Esophagus squamous epithelium (tissue), 5 donors: ENCODE measurements around the gene VPS26B. TPM values are rescaled to one million over a fixed set of nuclear protein-coding genes. Genes with fewer than 3 reads are reported as not detected.
"Not testable (repeated sequence)": the region's sequence is repeated elsewhere in the genome, so short reads cannot be mapped to it uniquely, and the experiment has no call there.

ENCODE experiments used
- DNase-seq: peaks from one replicate; lab custom pipeline; 2025; lab: John Stamatoyannopoulos, UW
- H3K27ac ChIP-seq, 4 donors: fragments of 200-600 bp; sonication (generic); one replicate each; pipeline ENCODE4 v1.5.1; 2016 to 2019; ENCODE audit warnings: mild to moderate bottlenecking in 1 of 4
- H3K27me3 ChIP-seq, 4 donors: fragments of 200-600 bp; sonication (generic); 1 replicate in 3 of 4; 2 replicates in 1 of 4; pipeline versions ENCODE4 v1.5.1 to v1.6.0; 2017 to 2021; ENCODE audit warnings: antibody characterized with exemption in 1 of 4
- H3K36me3 ChIP-seq, 3 donors: fragments of 200-600 bp; sonication (generic); one replicate each; pipeline ENCODE4 v1.5.1; 2016 to 2019
- H3K4me1 ChIP-seq, 3 donors: fragments of 200-600 bp; sonication (generic); one replicate each; pipeline ENCODE4 v1.5.1; 2017 to 2019
- H3K4me3 ChIP-seq, 4 donors: fragments of 200-600 bp; sonication (generic); 1 replicate in 3 of 4; 2 replicates in 1 of 4; pipeline ENCODE4 v1.5.1; 2016 to 2019; ENCODE audit warnings: mild to moderate bottlenecking in 2 of 4, moderate library complexity in 1 of 4
- H3K9me3 ChIP-seq, 3 donors: fragments of 200-600 bp; sonication (generic); one replicate each; pipeline ENCODE4 v1.5.1; 2016 to 2019
- POLR2A ChIP-seq, 4 donors: fragments of 450-650 bp; IDR thresholded peaks; one replicate each; pipeline ENCODE4 v1.6.1; 2017; ENCODE audit warnings: antibody characterized with exemption in 4 of 4, mild to moderate bottlenecking in 4 of 4, moderate library complexity in 3 of 4
- WGBS, 2 donors: methylation state at CpG; one replicate each; pipeline ENCODE4 v1.1.5; 2018; 5-methylcytosine and 5-hydroxymethylcytosine counted together
- intact Hi-C: fragments of 100-400 bp; cut with DNase I; formaldehyde crosslinking; loops from one replicate; pipeline ENCODE4 v1.15.0; 2022
- total RNA-seq, 4 donors: library from RNA; depleted of rRNA; stranded (reverse); fragments of >200 nt; gene quantifications; one replicate each; pipeline ENCODE4 v1.1.0, GENCODE V29; 2016
- TF ChIP-seq, protein P1 (sequence below), 6 experiments: fragments of 450-650 bp in 4 of 6; fragments of 200-600 bp in 2 of 6; sonication (generic) in 2 of 6; IDR thresholded peaks; one replicate each; pipeline ENCODE4 v1.5.1; 2016 to 2019; ENCODE audit warnings: antibody characterized with exemption in 6 of 6, mild to moderate bottlenecking in 4 of 6, moderate library complexity in 4 of 6
- donor health status: DM: yes; HTN: yes; CAD: no.

The VPS26B gene
- total RNA-seq, 4 donors from 2014 or later, result 25.2 to 30.7 (median 25.9) TPM

DNA sequence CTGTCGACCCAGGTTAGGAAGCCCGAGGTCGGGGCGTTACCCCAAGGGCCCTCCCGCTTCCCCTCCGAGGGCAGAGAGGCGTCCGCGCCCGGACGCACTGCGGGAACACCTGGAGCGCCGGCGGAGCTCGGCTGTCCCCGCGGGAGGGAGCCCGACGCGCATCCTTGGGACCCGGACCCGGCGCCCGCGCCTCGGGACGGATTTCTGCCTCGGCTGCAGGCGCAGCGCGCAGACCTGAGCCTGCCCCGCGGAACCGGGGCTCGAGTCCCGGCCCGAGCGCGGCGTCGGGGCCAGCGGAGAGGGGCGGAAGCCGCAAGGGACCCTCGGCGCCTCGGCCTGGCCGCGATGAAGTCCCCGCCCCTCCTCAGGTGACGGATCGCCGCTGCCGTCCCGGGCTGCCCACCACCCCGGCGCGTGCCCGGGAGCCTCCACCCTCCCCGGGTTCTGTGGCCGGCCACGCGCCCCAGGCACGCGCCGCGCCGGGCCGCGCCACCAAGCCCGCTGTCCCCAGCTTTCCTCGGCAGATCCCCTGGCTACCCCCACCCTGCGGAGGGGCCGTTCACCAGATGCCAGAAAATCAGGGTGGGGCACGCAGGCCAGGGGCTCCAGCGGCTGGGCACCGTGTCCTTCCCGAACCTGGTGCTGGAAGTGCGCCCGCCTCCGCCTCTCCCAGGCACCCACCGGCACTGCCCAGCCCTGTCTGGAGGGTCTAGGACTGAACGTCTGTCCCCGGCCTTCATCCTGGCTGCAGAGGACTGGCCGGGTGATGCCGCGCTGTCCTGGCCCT is 52.1 kb downstream of the VPS26B start:
- TF ChIP-seq, protein P1, sequence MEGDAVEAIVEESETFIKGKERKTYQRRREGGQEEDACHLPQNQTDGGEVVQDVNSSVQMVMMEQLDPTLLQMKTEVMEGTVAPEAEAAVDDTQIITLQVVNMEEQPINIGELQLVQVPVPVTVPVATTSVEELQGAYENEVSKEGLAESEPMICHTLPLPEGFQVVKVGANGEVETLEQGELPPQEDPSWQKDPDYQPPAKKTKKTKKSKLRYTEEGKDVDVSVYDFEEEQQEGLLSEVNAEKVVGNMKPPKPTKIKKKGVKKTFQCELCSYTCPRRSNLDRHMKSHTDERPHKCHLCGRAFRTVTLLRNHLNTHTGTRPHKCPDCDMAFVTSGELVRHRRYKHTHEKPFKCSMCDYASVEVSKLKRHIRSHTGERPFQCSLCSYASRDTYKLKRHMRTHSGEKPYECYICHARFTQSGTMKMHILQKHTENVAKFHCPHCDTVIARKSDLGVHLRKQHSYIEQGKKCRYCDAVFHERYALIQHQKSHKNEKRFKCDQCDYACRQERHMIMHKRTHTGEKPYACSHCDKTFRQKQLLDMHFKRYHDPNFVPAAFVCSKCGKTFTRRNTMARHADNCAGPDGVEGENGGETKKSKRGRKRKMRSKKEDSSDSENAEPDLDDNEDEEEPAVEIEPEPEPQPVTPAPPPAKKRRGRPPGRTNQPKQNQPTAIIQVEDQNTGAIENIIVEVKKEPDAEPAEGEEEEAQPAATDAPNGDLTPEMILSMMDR (IDR thresholded peaks at IDR 0.05), result no peak
- TF ChIP-seq POLR2A (IDR thresholded peaks at IDR 0.05), result no peak
- Histone ChIP-seq H3K4me3 (peak overlapping the region; percentile 18 to 64 (median 41)), H3K27ac (no peak overlapping the region), H3K9me3 (peaks cover 0 to 4% (median 0%) of the 10 kb centered on the region in 3 donors), H3K4me1 (peaks cover 14 to 23% (median 16%) of the 10 kb centered on the region in 3 donors), H3K36me3 (no peaks in the 10 kb centered on the region), H3K27me3 (peaks cover 4 to 92% (median 19%) of the 10 kb centered on the region in 4 donors)
- DNase-seq, result no peak
- 0% methylated on average over 1 of the region's 88 CpGs; no CpG with 5 or more reads in 1 of the 2 donors for WGBS, 2 donors
- intact Hi-C loops, result no loop called here

DNA sequence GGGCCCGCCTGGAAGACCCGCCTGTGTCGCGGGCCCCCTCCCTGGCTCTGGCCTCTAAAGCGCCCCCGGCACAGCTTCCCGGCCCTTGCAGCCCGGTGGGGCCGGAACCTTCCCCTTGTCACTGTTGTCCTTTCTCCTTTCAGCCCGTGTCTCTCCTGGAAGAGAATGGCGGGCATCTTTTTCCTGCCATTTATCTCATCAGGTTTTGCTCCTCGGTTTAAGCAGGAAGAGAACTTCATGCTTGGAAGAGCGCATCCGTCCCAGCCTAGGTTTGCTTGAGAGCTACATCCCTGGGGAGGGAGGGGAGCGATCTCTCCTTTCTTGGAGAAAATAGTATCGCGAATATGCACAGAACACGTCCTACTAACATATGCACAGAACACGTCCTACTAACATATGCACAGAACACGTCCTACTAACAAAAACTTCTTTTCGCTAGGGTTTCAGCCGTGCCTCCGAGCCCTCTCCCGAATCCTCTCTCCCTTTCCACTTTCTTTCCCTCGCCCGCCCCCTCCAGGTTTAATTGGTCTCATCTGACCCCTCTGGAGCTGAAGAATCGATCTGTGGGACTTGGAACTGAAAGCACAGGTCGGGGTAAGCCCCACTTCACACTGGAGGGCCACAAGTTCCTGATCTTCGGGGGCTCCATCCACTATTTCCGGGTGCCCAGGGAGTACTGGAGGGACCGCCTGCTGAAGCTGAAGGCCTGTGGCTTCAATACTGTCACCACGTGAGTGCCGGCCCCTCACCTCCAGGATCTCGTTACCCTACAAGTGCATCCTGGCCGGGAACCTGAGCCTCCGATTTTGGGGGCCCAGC is 52.9 kb downstream of the VPS26B start:
- no peak for TF ChIP-seq POLR2A (IDR thresholded peaks at IDR 0.05)
- TF ChIP-seq, protein P1 (IDR thresholded peaks at IDR 0.05), result no peak
- H3K4me3 ChIP-seq, result peak overlapping the region in 2 of 4 donors; percentile 47 to 64
- H3K9me3 ChIP-seq, result peaks cover 0 to 4% (median 0%) of the 10 kb centered on the region in 3 donors
- H3K27ac ChIP-seq, result no peak overlapping the region
- WGBS, 2 donors, result 30 to 45% methylated on average over 15 to 32 of the region's 36 CpGs
- no peaks in the 10 kb centered on the region for H3K36me3 ChIP-seq
- no peak for DNase-seq
- H3K4me1 ChIP-seq, result peaks cover 14 to 24% (median 16%) of the 10 kb centered on the region in 3 donors
- H3K27me3 ChIP-seq, result peaks cover 4 to 88% (median 19%) of the 10 kb centered on the region in 4 donors
- intact Hi-C loops, result no loop called here

DNA sequence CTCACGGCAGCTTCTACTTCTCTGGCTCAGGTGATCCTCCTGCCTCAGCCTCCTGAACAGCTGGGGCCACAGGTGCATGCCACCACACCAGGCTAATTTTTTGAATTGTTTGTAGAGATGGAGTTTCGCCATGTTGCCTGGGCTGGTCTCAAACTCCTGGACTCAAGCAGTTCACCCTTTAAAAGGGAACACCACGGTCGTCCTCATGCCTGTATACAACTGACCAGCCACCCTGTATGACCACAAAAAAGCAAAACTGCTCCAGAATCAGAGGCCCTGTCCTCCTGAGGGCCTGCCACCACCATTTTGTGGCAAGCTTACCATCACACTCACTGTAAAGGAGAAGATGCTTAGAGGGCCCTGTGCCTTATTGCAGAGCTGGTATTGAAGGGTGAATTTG is 53.9 kb downstream of the VPS26B start:
- H3K36me3 ChIP-seq, result no peaks in the 10 kb centered on the region
- WGBS, 2 donors, result 90 to 93% methylated on average over 1 to 3 of the region's 4 CpGs
- intact Hi-C loops, result no loop called here
- no peak for TF ChIP-seq POLR2A (IDR thresholded peaks at IDR 0.05)
- TF ChIP-seq, protein P1 (IDR thresholded peaks at IDR 0.05), result no peak
- H3K4me3 ChIP-seq, result no peak overlapping the region
- H3K9me3 ChIP-seq, result peaks cover 0 to 4% (median 0%) of the 10 kb centered on the region in 3 donors
- H3K4me1 ChIP-seq, result peaks cover 14 to 31% (median 16%) of the 10 kb centered on the region in 3 donors
- no peak for DNase-seq
- H3K27ac ChIP-seq, result no peak overlapping the region
- peaks cover 4 to 83% (median 19%) of the 10 kb centered on the region in 4 donors for H3K27me3 ChIP-seq

DNA sequence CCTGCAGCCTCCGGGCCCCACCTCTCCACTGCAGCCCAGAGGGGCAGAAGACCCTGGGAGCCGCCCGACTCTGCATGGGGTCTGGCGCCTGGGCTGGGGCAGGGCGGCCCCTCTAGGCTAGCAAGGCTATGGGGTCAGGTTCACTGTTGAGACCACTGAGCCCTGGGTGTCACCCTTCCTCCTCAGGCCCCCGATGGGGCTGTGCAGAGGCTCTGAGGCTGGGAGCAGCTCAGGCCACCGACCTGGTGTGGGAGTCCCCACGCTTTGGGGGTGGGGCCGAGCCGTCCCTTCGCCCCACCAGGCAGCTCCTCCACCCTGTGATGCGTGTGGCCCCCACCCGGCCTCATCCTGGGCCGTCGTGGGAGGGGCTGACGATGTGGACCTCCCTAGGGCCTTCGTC is 57.2 kb downstream of the VPS26B start:
- H3K27ac ChIP-seq, intact Hi-C loops, H3K4me3 ChIP-seq, DNase-seq, H3K9me3 ChIP-seq, H3K36me3 ChIP-seq: not testable (repeated sequence)
- Histone ChIP-seq H3K4me1 (peaks cover 3 to 15% (median 5%) of the 10 kb centered on the region in 3 donors), H3K27me3 (peaks cover 0 to 51% (median 6%) of the 10 kb centered on the region in 4 donors)
- no CpG with 5 or more reads among the region's 17 CpGs for WGBS, 2 donors

DNA sequence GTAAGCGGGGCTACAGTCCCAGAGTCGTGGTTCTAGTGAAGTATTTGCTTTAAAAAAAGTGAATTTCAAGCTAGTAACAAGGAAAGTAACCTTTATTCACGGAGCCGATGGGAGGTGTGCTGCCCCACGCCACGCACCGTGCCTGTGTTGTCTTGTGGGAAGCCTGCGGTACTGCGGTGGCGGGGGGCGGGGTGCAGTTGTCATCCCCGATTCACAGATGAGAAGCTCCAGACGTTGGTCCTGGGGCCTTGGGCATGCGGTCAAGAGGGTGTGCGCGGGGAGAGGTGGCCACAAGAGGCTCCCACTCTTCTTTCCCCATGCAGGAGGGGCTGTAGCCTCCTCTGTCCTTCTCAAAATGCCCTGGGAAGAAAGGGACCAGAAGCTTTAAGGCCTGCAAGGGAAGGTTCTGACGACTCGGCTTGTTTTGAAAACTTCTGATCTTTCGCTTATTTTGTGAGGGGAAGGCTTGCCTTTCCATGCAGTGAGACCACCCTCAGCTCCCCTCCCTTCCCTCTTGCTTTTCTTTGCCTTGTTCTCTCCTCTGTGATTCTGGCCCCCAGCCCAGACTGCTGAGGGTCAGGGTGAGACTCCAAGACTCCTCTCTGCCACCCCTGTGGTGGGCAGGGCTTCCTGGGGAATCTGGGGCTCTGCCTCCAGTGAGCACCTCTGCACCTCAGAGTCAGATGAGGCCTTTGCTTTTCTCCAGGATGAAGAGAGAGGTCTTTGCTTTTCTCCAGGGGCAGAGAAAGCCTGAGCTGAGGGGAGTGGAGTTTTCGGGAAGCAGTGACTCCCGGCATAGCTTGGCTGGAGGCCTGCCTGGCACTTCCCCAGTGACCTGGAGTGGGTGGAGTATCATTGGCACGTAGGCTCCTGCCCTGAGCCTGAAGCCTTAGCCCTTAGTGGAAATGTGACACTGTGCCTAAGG is 57.9 kb downstream of the VPS26B start:
- Histone ChIP-seq H3K27me3 (peaks cover 0 to 43% (median 3%) of the 10 kb centered on the region in 4 donors), H3K36me3 (no peaks in the 10 kb centered on the region), H3K27ac (no peak overlapping the region), H3K9me3 (peaks cover 0 to 4% (median 0%) of the 10 kb centered on the region in 3 donors), H3K4me3 (no peak overlapping the region), H3K4me1 (peaks cover 0 to 8% (median 0%) of the 10 kb centered on the region in 3 donors)
- 77 to 79% methylated on average over 8 of the region's 22 CpGs for WGBS, 2 donors
- no peak for DNase-seq
- intact Hi-C loops, result no loop called here
- TF ChIP-seq, protein P1 (IDR thresholded peaks at IDR 0.05), result no peak
- no peak for TF ChIP-seq POLR2A (IDR thresholded peaks at IDR 0.05)
